Vagina (tissue), 2 donors: ENCODE results near the gene ISG20L2.

Experiments used
- CTCF ChIP-seq, 3 experiments: fragments of 450-650 bp in 2 of 3; fragments of 200-600 bp in 1 of 3; sonication (generic) in 1 of 3; IDR thresholded peaks; one replicate each; pipeline ENCODE4 v1.5.1; 2017 to 2019; ENCODE audit warnings: antibody characterized with exemption in 3 of 3, mild to moderate bottlenecking in 2 of 3, moderate library complexity in 2 of 3
- POLR2A ChIP-seq, 2 donors: fragments of 450-650 bp; IDR thresholded peaks; one replicate each; pipeline ENCODE4 v1.6.1; 2017; ENCODE audit warnings: antibody characterized with exemption in 2 of 2, mild to moderate bottlenecking in 2 of 2, moderate library complexity in 2 of 2
- POLR2AphosphoS5 ChIP-seq, 2 donors: sonication (generic); formaldehyde crosslinking; IDR thresholded peaks; one replicate each; pipeline ENCODE4 v1.9.0; 2017; ENCODE audit warnings: antibody characterized with exemption in 2 of 2, mild to moderate bottlenecking in 2 of 2, low read depth in 1 of 2; ENCODE audit not compliant: insufficient read depth in 1 of 2

GRCh38 chr1:156760796-156761104 lies 32.2 kb upstream of the ISG20L2 start:
- TF ChIP-seq CTCF (IDR thresholded peaks at IDR 0.05) (no peak), POLR2AphosphoS5 (IDR thresholded peaks at IDR 0.05; ENCODE audit: insufficient read depth in 1 of 2, low read depth in 1 of 2) (no peak), POLR2A (IDR thresholded peaks at IDR 0.05) (no peak)
